Lung (tissue), 12 donors: ENCODE results near the gene ZNF212. TPM values are rescaled to one million over a fixed set of nuclear protein-coding genes. Genes with fewer than 3 reads are reported as not detected.

Experiments
- ATAC-seq: fragments of 200-7000 bp; cut with Tn5 transposase; one replicate; pipeline ENCODE4 v1.9.1; 2020; ENCODE audit warnings: moderate number of reproducible peaks; ENCODE audit not compliant: insufficient read depth, low FRiP score
- DNase-seq, 3 donors: peaks; one replicate each; pipeline ENCODE4 v3.0.0-alpha.2; 2013 to 2017
- H3K27ac ChIP-seq, 2 donors: one replicate each; pipeline ENCODE4 v1.5.1; 2013; ENCODE audit warnings: mild to moderate bottlenecking in 2 of 2, moderate library complexity in 2 of 2, control low read depth in 1 of 2, inconsistent platforms in 1 of 2, low read depth in 1 of 2, low read length in 1 of 2
- H3K27me3 ChIP-seq, 3 donors: one replicate each; pipeline ENCODE4 v1.5.1; 2013; ENCODE audit warnings: low read length in 2 of 3; ENCODE audit not compliant: control insufficient read depth in 3 of 3, insufficient read depth in 3 of 3
- H3K36me3 ChIP-seq, 4 donors: one replicate each; pipeline ENCODE4 v1.5.1; 2013; ENCODE audit warnings: low read length in 4 of 4, mild to moderate bottlenecking in 1 of 4, moderate library complexity in 1 of 4; ENCODE audit not compliant: control insufficient read depth in 4 of 4, insufficient read depth in 4 of 4
- H3K4me1 ChIP-seq, 5 donors: one replicate each; pipeline ENCODE4 v1.5.1; 2013; ENCODE audit warnings: low read length in 5 of 5, mild to moderate bottlenecking in 2 of 5, moderate library complexity in 1 of 5; ENCODE audit not compliant: control insufficient read depth in 5 of 5, insufficient read depth in 5 of 5
- H3K4me3 ChIP-seq: one replicate; pipeline ENCODE4 v1.5.1; 2013; ENCODE audit warnings: mild to moderate bottlenecking, control low read depth, moderate library complexity
- H3K9ac ChIP-seq, 2 donors: one replicate each; pipeline ENCODE4 v1.5.1; 2013; ENCODE audit warnings: low read length in 2 of 2, control low read depth in 1 of 2; ENCODE audit not compliant: insufficient read depth in 1 of 2
- H3K9me3 ChIP-seq, 4 donors: one replicate each; pipeline ENCODE4 v1.5.1; 2013; ENCODE audit warnings: low read length in 3 of 4, mild to moderate bottlenecking in 1 of 4, moderate library complexity in 1 of 4; ENCODE audit not compliant: control insufficient read depth in 4 of 4, insufficient read depth in 3 of 4
- WGBS, 2 donors: extraction: QIAGEN DNeasy Blood & Tissue Kit; methylation state at CpG; one replicate each; pipeline ENCODE4 v1.1.7; 2013; 5-methylcytosine and 5-hydroxymethylcytosine counted together
- polyA plus RNA-seq, 2 donors: library from polyadenylated mRNA; stranded (reverse); fragments of 200-250 nt; gene quantifications; one replicate each; pipeline ENCODE4 v1.2.1, GENCODE V29; 2013
- total RNA-seq, 2 donors: library from RNA; depleted of rRNA in 1 of 2; stranded (reverse); fragments of >200 nt in 1 of 2; gene quantifications; one replicate each; pipeline ENCODE4 v1.2.1, GENCODE V29; 2014 to 2021
- TF ChIP-seq, protein P1 (sequence below): IDR thresholded peaks from 2 replicates; pipeline ENCODE4 v1.5.1; 2012; ENCODE audit warnings: mild to moderate bottlenecking; ENCODE audit errors: control extremely low read depth, extremely low read depth
- donor health status: control.
- donor health status: control.
- donor health status: Bipolar disorder and iron deficiency.
- donor health status: healthy.
- donor health status: DM: yes; HTN: yes; CAD: no.

The ZNF212 gene
- total and polyA plus RNA-seq, 4 donors, result 5.7 to 10.2 (median 8.5) TPM

DNA sequence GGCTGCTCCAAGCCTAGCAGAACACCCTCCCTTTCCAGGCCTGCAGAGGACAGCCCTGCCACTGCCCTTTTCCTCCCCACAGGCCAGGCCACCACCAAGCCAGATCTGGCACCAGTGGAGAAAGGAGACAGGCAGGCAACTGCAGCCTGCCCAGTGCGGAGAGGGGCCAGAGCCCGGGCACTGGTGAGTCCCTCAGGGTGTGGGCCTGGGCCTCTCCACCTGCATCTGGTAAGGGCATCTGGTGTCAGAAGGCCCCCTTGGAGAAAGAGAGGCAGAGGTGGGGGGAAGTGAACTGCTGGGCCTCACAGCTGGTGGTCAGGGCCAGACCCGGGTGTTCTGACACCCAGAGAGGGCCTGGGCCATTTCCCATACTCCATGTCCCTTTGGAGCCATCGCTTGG, 50.4 kb downstream of the ZNF212 start:
- peaks cover 0 to 8% (median 3%) of the 10 kb centered on the region in 4 donors for H3K36me3 ChIP-seq
- no peak overlapping the region for H3K27ac ChIP-seq
- TF ChIP-seq, protein P1, sequence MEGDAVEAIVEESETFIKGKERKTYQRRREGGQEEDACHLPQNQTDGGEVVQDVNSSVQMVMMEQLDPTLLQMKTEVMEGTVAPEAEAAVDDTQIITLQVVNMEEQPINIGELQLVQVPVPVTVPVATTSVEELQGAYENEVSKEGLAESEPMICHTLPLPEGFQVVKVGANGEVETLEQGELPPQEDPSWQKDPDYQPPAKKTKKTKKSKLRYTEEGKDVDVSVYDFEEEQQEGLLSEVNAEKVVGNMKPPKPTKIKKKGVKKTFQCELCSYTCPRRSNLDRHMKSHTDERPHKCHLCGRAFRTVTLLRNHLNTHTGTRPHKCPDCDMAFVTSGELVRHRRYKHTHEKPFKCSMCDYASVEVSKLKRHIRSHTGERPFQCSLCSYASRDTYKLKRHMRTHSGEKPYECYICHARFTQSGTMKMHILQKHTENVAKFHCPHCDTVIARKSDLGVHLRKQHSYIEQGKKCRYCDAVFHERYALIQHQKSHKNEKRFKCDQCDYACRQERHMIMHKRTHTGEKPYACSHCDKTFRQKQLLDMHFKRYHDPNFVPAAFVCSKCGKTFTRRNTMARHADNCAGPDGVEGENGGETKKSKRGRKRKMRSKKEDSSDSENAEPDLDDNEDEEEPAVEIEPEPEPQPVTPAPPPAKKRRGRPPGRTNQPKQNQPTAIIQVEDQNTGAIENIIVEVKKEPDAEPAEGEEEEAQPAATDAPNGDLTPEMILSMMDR, result no peak
- no peak overlapping the region for H3K4me3 ChIP-seq
- no peak overlapping the region for H3K9ac ChIP-seq
- peaks cover 0 to 10% (median under 1%) of the 10 kb centered on the region in 5 donors for H3K4me1 ChIP-seq
- DNase-seq, result no peak
- no peak for ATAC-seq
- 94 to 97% methylated on average over 4 of the region's 4 CpGs for WGBS, 2 donors
- no peaks in the 10 kb centered on the region for H3K27me3 ChIP-seq
- H3K9me3 ChIP-seq, result no peaks in the 10 kb centered on the region

DNA sequence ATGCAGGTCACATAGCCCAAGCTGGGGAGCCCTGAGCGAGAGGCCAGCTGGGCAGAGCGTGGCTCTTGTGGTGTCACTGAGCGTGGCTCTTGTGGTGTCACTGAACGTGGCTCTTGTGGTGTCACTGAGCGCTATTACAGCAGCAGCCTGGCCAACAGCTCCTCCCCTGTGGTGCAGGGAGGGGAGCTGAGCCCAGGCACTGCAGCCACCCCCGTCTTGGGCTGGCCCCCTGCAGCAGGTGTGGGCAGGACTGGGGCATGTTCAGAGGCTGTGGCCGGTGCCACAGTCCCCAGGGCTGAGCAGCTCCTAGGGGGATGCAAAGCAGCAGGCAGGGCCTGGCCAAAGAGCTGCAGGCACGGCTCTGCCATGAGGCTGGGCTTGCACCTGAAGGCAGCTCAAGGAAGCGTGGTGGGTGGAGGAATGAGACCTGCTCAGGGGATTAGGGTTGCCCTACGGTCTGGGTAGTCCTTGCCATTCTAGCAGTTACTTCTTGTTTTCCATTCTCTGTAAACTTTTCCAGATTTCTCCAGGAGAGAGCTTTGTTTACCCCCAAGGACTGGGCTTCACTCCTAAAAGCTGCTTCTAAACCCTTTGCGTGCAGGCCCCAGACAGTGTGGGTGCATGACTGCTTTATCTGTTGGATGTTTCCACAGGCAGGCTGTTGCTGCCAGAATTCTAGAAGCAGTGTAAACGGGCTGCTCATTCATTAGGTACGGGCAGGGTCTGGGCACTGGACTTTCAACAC, 51.8 kb downstream of the ZNF212 start:
- no peaks in the 10 kb centered on the region for H3K27me3 ChIP-seq
- no peak overlapping the region for H3K4me3 ChIP-seq
- no peaks in the 10 kb centered on the region for H3K9me3 ChIP-seq
- 81 to 87% methylated on average over 13 of the region's 13 CpGs for WGBS, 2 donors
- H3K9ac ChIP-seq, result no peak overlapping the region
- DNase-seq (no peak), ATAC-seq (no peak)
- H3K27ac ChIP-seq, result no peak overlapping the region
- TF ChIP-seq, protein P1, result no peak
- H3K4me1 ChIP-seq, result no peaks in the 10 kb centered on the region
- peaks cover 0 to 13% (median 4%) of the 10 kb centered on the region in 4 donors for H3K36me3 ChIP-seq

DNA sequence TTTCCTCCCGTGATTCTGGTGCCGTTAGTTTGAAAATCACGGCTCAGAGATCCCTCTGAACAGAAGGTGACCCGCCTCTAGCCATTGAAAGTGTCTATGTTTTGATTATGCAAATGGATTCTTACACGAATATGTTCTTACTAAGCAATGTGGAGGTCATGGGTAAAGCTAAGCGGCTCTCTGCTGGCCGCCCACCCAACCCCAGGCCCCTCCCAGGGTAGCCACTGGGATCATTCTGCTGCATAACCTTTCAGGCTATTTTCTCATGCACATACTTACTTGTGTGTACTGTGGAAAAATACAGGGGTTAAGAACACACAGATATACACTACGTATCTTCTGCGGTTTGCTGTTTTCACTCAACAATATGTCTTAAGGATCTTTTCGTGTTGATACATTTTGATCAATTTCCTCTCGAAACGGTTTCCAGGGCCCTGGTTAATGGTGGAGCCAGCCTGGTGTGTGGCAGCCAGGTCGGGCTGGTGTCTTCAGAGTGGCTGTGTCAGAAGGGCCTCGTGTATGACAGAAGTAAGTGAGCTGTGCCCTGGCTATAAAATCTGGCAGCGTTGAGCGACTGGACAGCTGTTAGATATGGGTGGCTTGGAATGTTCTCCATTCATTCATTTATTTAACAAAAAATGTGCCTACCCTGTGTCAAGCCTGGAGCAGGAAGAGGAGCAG, 52.5 kb downstream of the ZNF212 start:
- Histone ChIP-seq H3K9ac (no peak overlapping the region), H3K9me3 (no peaks in the 10 kb centered on the region), H3K4me1 (no peaks in the 10 kb centered on the region), H3K27me3 (no peaks in the 10 kb centered on the region), H3K36me3 (peaks cover 0 to 14% (median 4%) of the 10 kb centered on the region in 4 donors), H3K27ac (no peak overlapping the region), H3K4me3 (no peak overlapping the region)
- 92 to 95% methylated on average over 16 of the region's 16 CpGs for WGBS, 2 donors
- TF ChIP-seq, protein P1, result no peak
- ATAC-seq, result no peak
- DNase-seq, result no peak
